Stimulated activated CD8-positive, alpha-beta memory T cell treated with anti-CD3 and anti-CD28 coated beads, Interleukin-7, amount 100 ng/mL, for 48 hours (primary cell): ENCODE results near the gene PDE7B.
A peak's percentile ranks its signal among the peaks of the same experiment; 100 is the strongest.
"Not testable (repeated sequence)": the region's sequence is repeated elsewhere in the genome, so short reads cannot be mapped to it uniquely, and the experiment has no call there.

Source experiments
- DNase-seq, 2 donors: peaks; one replicate each; pipeline ENCODE4 v3.0.0-alpha.2; 2020; ENCODE audit warnings: low read depth in 1 of 2; ENCODE audit errors: extremely low read depth in 1 of 2

The PDE7B gene

DNA sequence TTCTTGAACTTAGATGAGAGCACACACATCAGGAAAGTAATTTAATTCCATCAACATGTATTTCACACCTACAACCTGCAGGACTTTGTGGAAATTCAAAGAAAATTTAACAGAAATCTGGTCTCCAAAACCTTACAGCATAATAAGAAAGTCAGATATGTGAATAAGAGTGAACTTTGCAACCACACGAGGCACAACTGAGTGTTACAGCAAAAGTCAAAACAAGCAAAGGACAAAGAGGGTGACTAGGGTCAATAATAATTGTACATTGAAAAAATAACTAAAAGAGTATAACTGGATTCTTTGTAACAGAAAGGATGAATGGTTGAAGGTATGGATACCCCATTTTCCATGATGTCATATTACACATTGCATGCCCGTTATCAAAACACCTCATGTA is 284.8 kb downstream of the PDE7B start:
- no peak for DNase-seq

GRCh38 chr6:136137008-136137692 is 285.6 kb downstream of the PDE7B start:
- no peak for DNase-seq

- no peak for DNase-seq
These were observed 286.4 kb downstream of the PDE7B start for GRCh38 chr6:136137739-136138402.

- not testable (repeated sequence) for DNase-seq
These were observed 287.6 kb downstream of the PDE7B start for GRCh38 chr6:136139111-136139510.

GRCh38 chr6:136144251-136145023 is 292.9 kb downstream of the PDE7B start:
- DNase-seq: no peak

DNA sequence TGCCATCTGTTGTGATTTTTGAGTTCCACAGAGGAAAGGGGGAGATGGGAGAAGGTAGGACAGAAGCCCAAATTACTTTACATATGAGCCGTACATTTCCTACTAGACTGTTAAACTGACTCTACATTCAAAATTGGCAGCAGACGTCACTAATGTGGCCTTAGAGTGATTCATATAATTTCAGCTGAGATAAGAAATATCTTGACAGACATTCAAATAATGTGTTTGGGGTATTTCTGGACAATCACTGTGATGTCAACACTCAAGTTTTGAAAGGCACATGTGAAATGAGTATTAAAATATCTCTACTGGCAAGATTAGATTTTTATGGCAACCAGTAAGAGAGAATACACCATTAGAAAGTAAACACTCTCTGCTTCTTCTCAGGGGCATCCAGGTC is 294.6 kb downstream of the PDE7B start:
- no peak for DNase-seq

- DNase-seq: no peak
These were observed 295.8 kb downstream of the PDE7B start for GRCh38 chr6:136147342-136147741.

GRCh38 chr6:136148051-136148450 is 296.6 kb downstream of the PDE7B start:
- DNase-seq: no peak

DNA sequence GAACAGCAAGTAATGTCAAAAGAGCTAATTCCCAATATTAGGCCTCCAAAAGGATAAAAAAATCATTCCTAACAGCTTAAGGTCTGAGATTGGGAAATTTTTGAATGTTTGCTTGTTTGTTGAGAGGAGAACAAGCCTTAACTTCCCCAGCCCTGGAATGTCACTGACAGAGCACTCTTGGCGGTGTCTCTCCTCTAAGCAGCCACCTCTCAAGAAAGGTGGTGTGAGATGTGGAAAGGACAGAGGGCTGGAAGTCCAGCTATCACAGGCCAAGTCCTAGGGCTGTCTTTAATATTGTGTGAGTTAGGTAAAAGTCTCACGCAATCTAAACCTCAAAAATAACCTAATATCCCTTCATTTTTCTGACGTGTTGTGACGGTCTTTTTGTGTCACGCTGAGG is 297.0 kb downstream of the PDE7B start:
- DNase-seq: no peak

- DNase-seq: no peak
These were observed 297.8 kb downstream of the PDE7B start for GRCh38 chr6:136149311-136149710.

DNA sequence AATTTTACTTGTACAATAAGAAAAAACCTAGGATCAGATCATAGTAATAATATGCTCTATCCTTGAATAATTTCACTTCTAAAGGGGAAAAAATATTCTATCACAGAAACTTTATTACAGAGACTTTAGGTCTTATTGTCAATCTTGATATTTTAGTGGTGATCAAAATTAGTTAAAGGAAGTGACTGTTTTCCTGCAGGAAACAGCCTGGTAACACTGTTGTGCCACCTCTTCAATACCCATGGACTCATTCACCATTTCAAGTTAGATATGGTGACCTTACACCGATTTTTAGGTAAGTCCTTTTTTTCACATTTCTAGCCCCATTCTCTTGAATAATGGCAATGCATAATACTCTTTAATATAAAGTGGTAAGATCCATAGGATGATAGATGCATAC is 299.5 kb downstream of the PDE7B start:
- no peak for DNase-seq

- no peak for DNase-seq
These were observed 302.3 kb downstream of the PDE7B start for GRCh38 chr6:136153707-136154375.

DNA sequence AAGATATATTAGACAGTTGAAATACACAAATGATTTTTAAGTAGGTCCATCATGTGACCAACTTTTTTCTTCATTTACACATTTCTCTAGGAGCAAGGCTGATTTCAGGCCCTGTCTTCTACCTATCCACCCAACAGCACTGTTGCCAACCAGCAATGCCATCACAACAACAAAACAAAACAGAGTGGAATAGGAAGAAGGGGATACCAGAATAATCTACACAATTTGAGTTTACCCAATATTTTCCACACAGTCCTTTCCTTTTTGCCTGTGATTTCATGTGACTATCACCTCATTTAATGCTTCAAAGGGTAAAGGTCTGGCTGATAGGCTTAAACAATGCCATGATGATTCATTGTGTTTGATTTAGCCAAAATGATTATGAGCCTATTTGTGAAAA is 303.7 kb downstream of the PDE7B start:
- no peak for DNase-seq

DNA sequence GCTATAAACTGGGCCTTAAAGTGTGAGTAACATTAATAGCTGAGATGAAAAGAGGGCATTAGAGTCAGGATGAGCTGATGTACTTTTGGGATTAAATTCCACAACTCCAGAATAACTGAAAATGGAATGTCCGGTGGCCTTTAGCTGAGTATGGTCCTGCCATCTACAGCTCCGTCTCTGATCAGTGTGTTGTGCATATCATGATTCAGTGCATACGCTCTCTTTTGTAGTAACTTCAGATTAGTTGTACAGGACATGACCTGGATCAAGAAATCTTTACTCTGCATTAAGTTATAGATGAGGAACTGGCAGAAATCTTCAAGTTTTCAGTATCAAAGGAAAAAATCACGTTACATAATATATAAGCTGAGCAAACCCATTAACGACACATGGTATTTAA is 306.2 kb downstream of the PDE7B start:
- no peak for DNase-seq

GRCh38 chr6:136158387-136158821 is 306.9 kb downstream of the PDE7B start:
- DNase-seq: no peak

GRCh38 chr6:136158971-136159370 is 307.5 kb downstream of the PDE7B start:
- DNase-seq: no peak

DNA sequence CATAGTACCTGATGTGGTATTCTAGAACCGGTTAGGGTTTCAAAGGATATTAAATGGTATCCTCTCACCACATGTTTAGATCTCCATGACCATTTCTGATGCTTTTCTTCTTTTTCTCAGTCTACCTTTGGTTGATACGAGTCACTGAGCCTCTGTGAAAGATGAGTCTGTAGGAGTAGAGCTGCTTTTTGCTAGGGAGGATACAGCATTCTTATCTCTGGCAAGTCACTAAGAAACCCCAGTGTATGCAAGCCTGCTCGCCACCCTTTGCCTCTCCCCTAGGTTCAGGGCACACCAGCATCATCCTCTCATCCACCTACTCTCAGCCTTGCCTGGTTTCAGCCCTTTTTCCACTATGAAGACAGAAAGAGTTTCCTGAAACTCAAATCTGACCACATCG is 308.7 kb downstream of the PDE7B start:
- DNase-seq: peak in 1 of 2 donors; percentile 0

GRCh38 chr6:136161950-136162349 is 310.4 kb downstream of the PDE7B start:
- DNase-seq: no peak

DNA sequence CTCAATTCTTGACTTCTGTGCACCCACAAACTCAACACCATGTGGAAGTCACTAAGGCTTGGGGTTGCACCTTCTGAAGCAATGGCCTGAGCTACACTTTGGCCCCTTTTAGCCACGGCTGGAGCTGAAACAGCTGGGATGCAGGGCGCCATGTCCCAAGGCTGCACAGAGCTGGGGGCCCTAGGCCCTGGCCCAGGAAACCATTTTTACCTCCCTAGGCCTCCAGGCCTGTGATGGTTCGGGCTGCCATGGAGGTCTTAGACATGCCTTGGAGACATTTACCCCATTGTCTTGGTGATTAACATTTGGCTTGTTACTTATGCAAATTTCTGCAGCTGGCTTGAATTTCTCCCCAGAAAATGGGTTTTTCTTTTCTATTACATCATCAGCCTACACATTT is 311.8 kb downstream of the PDE7B start:
- no peak for DNase-seq

DNA sequence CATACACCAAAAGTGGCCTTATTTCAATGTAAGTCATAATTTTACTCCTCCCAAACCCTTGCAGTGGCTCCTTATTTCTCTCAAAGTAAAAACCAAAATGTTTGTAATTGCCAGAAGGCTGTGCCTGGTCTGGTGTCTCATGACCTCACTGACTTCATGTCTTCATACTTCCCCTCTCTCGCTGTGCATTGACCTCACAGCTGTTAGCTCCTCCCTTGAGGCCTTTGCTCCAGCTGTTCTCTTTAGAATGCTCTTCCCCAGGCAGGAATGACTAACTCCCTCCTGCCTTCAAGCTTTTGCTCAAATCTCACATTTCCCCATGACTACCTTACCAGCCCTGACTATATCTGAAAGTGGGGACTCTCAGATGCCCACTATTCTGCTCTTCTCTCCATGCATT is 315.3 kb downstream of the PDE7B start:
- no peak for DNase-seq

- no peak for DNase-seq
These were observed 318.1 kb downstream of the PDE7B start for GRCh38 chr6:136169394-136170148.
